ENCODE data around the gene RAB31.

GRCh38 chr18:9679125-9679524 lies 29.0 kb upstream of the RAB31 start:
- no peak for TF ChIP-seq EP300 (IDR thresholded peaks at IDR 0.05)
- TF ChIP-seq POLR2A (IDR thresholded peaks at IDR 0.05; ENCODE audit: low read length) = no peak
- TF ChIP-seq, protein P1, sequence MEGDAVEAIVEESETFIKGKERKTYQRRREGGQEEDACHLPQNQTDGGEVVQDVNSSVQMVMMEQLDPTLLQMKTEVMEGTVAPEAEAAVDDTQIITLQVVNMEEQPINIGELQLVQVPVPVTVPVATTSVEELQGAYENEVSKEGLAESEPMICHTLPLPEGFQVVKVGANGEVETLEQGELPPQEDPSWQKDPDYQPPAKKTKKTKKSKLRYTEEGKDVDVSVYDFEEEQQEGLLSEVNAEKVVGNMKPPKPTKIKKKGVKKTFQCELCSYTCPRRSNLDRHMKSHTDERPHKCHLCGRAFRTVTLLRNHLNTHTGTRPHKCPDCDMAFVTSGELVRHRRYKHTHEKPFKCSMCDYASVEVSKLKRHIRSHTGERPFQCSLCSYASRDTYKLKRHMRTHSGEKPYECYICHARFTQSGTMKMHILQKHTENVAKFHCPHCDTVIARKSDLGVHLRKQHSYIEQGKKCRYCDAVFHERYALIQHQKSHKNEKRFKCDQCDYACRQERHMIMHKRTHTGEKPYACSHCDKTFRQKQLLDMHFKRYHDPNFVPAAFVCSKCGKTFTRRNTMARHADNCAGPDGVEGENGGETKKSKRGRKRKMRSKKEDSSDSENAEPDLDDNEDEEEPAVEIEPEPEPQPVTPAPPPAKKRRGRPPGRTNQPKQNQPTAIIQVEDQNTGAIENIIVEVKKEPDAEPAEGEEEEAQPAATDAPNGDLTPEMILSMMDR (IDR thresholded peaks at IDR 0.05) = no peak
- TF ChIP-seq HOXA7 (CRISPR knock-in tag; IDR thresholded peaks at IDR 0.05) = no peak
- no peak for TF ChIP-seq REST (IDR thresholded peaks at IDR 0.05)
- TF ChIP-seq PBX3 (IDR thresholded peaks at IDR 0.05) = no peak
- no peak for TF ChIP-seq BHLHE40 (IDR thresholded peaks at IDR 0.05; ENCODE audit: low read depth, low read length)
- TF ChIP-seq, protein P2, sequence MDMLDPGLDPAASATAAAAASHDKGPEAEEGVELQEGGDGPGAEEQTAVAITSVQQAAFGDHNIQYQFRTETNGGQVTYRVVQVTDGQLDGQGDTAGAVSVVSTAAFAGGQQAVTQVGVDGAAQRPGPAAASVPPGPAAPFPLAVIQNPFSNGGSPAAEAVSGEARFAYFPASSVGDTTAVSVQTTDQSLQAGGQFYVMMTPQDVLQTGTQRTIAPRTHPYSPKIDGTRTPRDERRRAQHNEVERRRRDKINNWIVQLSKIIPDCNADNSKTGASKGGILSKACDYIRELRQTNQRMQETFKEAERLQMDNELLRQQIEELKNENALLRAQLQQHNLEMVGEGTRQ (IDR thresholded peaks at IDR 0.05) = no peak

Measured in A549 (cell line).